Measurements from ENCODE around the gene NR1H2. TPM values are rescaled to one million over a fixed set of nuclear protein-coding genes. Genes with fewer than 3 reads are reported as not detected.
A peak's percentile ranks its signal among the peaks of the same experiment; 100 is the strongest.
"Not testable (repeated sequence)": the region's sequence is repeated elsewhere in the genome, so short reads cannot be mapped to it uniquely, and the experiment has no call there.

The NR1H2 gene
- total RNA-seq, 1 experiment from 2014 or later, result 38.3 TPM

GRCh38 chr19:50334741-50335421 lies 41.4 kb upstream of the NR1H2 start:
- Mint-ChIP-seq H3K9me3 (ENCODE audit: unreplicated experiment) (peaks cover 7% of the 10 kb centered on the region), H3K36me3 (ENCODE audit: insufficient read depth, unreplicated experiment) (peaks cover 40% of the 10 kb centered on the region), H3K4me3 (ENCODE audit: unreplicated experiment) (peak overlapping the region; percentile 99), H3K27me3 (ENCODE audit: insufficient read depth, unreplicated experiment) (no peaks in the 10 kb centered on the region), H3K27ac (ENCODE audit: unreplicated experiment) (peak overlapping the region; percentile 100), H3K4me1 (ENCODE audit: low read depth, unreplicated experiment) (peaks cover 37% of the 10 kb centered on the region)
- H3K4me3 ChIP-seq (ENCODE audit: low read depth, low read length), result no peak overlapping the region
- no peak for TF ChIP-seq CTCF (IDR thresholded peaks at IDR 0.05; ENCODE audit: insufficient read depth in 1 of 2, low read depth in 1 of 2, low read length in 1 of 2, severe bottlenecking in 1 of 2, unreplicated experiment in 1 of 2)
- peaks cover 13% of the 10 kb centered on the region for H3K4me1 ChIP-seq
- intact Hi-C loops (cut with micrococcal nuclease; ENCODE audit: unreplicated experiment), result no loop called here
- CTCF ChIA-PET, result interaction anchor here (0.5 to 2.0 kb wide), 3 partner anchors 22 to 222 kb away, joined by 3 to 9 read pairs (median 6); partner anchors contain the start of gene JOSD2
- BruUV-seq (replicated peaks), result no TSS peak
- no peaks in the 10 kb centered on the region for H3K27me3 ChIP-seq (replicated peaks; ENCODE audit: control insufficient read depth, insufficient read depth, low read length)
- H3K36me3 ChIP-seq (ENCODE audit: control insufficient read depth, insufficient read depth, low read length), result no peaks in the 10 kb centered on the region
- H3K9me3 ChIP-seq, result no peaks in the 10 kb centered on the region
- POLR2A ChIA-PET, result interaction anchor here (1.9 kb wide), 1 partner anchor 22 kb away, joined by 8 read pairs; no protein-coding TSS in a partner anchor
- peak in 1 of 2 experiments; percentile 39 for DNase-seq

GRCh38 chr19:50337031-50337430 lies 39.2 kb upstream of the NR1H2 start:
- H3K27me3 Mint-ChIP-seq (ENCODE audit: insufficient read depth, unreplicated experiment); H3K27me3 ChIP-seq (replicated peaks; ENCODE audit: control insufficient read depth, insufficient read depth, low read length); H3K36me3 ChIP-seq (ENCODE audit: control insufficient read depth, insufficient read depth, low read length); CTCF ChIA-PET; intact Hi-C loops (cut with micrococcal nuclease; ENCODE audit: unreplicated experiment); H3K27ac Mint-ChIP-seq (ENCODE audit: unreplicated experiment); H3K9me3 Mint-ChIP-seq (ENCODE audit: unreplicated experiment); H3K4me3 ChIP-seq (ENCODE audit: low read depth, low read length); H3K9me3 ChIP-seq; POLR2A ChIA-PET; H3K4me1 ChIP-seq; BruUV-seq (replicated peaks); DNase-seq; H3K4me3 Mint-ChIP-seq (ENCODE audit: unreplicated experiment): not testable (repeated sequence)
- peaks cover 18% of the 10 kb centered on the region for H3K4me1 Mint-ChIP-seq (ENCODE audit: low read depth, unreplicated experiment)
- H3K36me3 Mint-ChIP-seq (ENCODE audit: insufficient read depth, unreplicated experiment), result peaks cover 27% of the 10 kb centered on the region

GRCh38 chr19:50340331-50340730 lies 35.9 kb upstream of the NR1H2 start:
- no peaks in the 10 kb centered on the region for H3K36me3 Mint-ChIP-seq (ENCODE audit: insufficient read depth, unreplicated experiment)
- no TSS peak for BruUV-seq (replicated peaks)

More at GRCh38 chr19:50340331-50340730, 35.9 kb upstream of the NR1H2 start:
- no peak for DNase-seq
- Histone ChIP-seq H3K27me3 (replicated peaks; ENCODE audit: control insufficient read depth, insufficient read depth, low read length) (no peaks in the 10 kb centered on the region), H3K4me3 (ENCODE audit: low read depth, low read length) (no peak overlapping the region), H3K4me1 (no peaks in the 10 kb centered on the region), H3K9me3 (peaks cover 4% of the 10 kb centered on the region; the same call in 1 of the 2 replicates), H3K36me3 (ENCODE audit: control insufficient read depth, insufficient read depth, low read length) (no peaks in the 10 kb centered on the region; the same call in 1 of the 2 replicates)
- TF ChIP-seq CTCF (IDR thresholded peaks at IDR 0.05; ENCODE audit: insufficient read depth in 1 of 2, low read depth in 1 of 2, low read length in 1 of 2, severe bottlenecking in 1 of 2, unreplicated experiment in 1 of 2), result no peak
- ChIA-PET POLR2A (no interaction called here), CTCF (no interaction called here)
- intact Hi-C loops (cut with micrococcal nuclease; ENCODE audit: unreplicated experiment), result no loop called here
- Mint-ChIP-seq H3K4me3 (ENCODE audit: unreplicated experiment) (no peak overlapping the region), H3K27me3 (ENCODE audit: insufficient read depth, unreplicated experiment) (no peaks in the 10 kb centered on the region), H3K27ac (ENCODE audit: unreplicated experiment) (no peak overlapping the region), H3K4me1 (ENCODE audit: low read depth, unreplicated experiment) (peaks cover 6% of the 10 kb centered on the region), H3K9me3 (ENCODE audit: unreplicated experiment) (peaks cover 10% of the 10 kb centered on the region)

Data from Caco-2 (cell line).